ENCODE results near the gene DOCK4.
A peak's percentile ranks its signal among the peaks of the same experiment; 100 is the strongest.

Gene DOCK4

DNA sequence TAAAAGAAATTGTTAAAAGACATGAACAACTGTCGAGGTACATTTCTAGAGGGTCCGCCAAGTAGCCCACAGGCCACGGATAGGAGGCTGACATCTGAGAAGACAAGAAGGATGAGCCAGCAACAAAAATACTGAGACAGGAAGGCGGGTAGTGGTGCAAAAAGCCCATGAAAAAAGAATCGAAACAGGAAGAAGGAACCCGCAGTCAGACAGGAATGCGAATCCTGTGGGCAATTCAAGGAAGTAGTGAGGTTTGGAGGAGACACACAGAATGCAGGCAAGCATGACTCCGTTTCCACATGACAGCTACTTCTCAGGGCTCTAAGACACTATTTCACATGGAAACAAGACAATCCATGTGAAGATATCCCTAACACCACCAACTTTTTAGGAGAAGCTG, 125.2 kb downstream of the DOCK4 start:
- no peak for DNase-seq (ENCODE audit: low read depth)

DNA sequence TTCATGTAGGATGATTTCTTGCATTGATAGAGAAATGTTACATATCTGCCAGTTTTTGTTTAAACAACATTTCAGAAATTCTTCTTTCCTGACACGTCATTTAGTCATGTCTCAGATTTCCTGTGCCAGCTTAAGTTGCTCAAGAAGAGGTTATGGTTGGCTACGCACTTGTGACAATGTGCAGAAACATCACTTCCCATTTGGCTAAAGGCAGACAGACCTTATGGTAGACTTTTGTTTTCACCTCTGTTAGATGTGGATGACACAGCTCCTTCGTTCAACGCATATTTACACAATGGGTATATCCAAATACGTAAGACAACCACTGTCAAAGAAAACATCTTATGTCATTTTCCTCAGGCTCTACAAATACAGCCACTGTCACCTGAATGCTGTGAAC, 125.8 kb downstream of the DOCK4 start:
- peak; percentile 51 for DNase-seq (ENCODE audit: low read depth)

DNA sequence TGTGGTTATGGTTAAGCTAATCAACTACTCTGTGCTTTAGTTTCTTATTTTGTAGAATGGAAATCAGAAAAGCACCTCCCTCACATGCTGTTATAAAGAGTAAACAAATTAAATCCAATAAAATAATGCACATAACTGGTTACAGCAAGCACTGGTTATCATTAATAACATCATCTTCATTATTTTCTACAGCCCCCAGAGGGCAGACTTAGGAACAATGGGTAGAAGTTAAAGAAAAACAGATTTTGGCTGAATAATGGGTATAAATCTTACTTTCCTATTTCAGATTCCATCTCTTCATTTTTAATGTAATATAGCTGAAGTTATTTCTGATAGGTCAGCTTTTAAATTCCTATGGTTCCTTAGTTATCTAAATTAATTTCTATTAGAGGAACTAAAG, 126.5 kb downstream of the DOCK4 start:
- no peak for DNase-seq (ENCODE audit: low read depth)

DNA sequence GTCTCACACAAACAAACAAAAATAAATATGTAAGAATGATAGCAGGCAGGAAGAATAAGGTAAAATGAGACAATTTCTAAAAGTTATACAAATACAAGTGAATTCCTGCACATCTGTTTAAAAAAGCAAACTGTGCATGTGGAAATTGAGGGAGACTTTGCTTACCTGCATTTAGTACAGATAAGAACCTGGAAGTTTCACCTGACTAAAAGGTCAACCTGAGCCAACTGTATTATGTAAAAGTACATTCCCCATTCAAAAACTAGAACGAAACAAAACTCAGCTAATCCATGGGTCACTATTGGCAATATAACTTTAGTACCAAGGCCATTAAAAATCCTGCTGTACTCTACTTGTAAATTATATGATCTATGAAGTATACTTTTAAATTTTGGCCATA, 127.1 kb downstream of the DOCK4 start:
- no peak for DNase-seq (ENCODE audit: low read depth)

DNA sequence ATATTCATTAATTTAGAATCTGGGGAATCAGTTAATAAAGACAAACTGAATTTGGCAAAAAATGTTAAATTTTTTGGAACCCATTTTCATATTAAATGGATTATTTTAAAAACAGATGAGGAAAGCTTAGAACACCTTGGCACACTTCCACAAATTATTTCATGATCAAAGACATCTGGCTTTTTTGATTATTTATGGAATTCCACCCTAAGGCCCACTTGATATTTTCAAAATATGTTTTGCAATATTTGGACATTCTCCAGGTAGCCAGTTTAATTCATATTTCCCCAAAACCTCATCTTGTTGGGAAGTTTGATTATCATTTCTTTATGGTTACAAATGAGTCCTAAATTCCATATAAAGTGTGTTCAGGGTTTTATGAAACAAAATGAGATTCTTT, 129.9 kb downstream of the DOCK4 start:
- no peak for DNase-seq (ENCODE audit: low read depth)

DNA sequence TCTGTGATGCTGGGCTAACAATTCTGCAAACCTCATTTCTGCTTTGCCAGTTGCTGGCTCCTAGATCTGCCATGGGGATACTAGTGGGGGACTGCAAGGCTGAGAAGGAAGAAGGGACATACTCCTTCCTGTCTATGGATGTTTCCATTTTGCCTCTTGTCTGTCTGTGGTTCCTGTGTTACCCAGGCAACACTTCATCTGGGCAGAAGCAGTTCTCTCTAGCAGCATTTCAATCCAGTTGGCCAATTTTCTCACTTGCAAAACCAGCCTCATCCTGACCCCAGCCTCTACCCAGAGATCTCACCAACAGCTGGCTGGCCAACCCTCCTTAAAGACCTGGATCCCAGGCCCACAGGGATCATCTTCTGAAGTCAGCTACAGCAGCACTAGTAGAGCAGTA, 131.7 kb downstream of the DOCK4 start:
- no peak for DNase-seq (ENCODE audit: low read depth)

DNA sequence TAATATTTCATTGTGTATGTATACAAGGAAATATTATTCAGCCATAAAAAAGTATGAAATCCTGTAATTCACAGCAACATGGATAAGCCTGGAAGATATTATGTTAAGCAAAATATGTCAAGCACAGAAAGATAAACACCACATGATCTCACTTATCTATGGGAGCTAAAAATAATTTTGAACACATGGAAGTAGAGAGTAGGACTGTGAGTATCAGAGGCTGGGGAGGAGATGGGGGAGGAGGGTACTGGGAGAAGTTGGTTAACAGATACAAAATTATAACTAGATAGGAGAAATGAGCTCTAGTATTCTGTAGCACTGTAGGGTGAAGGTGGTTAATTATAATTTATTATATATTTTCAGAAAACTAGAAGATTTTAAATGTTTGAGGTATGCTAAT, 132.7 kb downstream of the DOCK4 start:
- no peak for DNase-seq (ENCODE audit: low read depth)

DNA sequence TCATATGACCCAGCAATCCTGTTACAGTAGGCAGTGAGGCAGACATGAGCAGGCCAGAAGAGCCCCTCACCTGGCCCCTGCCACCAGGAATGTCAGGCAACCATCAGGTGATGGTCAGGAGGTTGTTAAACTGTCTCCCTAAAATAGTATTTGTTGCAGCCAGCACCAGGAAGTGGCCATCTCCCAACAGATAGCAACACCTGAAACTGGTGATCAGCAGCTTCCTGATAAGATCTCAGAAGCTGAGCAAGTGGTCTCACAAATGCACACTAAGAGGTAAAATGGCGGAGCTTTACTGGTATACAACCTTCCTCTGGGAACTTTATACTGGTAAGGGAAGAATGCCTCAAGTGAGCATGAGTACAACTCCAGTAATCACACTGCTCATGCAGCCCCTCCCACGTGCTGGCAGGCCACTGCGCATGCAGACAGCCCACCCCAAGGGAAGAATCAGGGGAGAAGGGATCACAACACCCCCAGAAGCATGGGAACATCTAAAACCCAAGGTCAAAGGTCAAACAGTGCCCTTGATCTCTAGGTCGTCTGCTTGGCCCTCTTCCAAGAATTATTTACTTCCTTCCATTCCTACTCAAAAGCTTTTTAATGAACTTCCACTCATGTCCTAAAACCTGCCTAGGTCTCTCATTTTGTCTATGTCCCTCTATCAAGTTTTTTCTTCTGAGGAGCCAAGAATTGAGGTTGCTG, 133.5 kb downstream of the DOCK4 start:
- no peak for DNase-seq (ENCODE audit: low read depth)

DNA sequence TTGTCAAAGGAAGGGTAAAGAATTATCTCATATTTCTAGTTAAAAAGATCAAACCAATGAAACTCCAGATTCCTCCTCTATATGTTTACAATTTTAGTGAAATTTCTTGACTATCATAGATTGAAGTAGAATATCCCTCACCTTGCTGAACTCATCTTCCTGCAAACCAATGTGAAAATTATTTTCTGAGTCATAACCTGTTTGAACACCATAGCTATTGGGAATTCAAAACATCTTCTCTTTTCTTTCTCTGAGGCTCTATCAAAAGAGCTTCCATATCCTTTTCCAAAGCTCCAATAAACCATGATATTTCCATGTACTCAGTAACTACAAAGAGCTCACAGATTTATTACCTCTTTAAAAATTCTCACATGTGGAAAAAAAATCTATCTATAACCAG, 134.3 kb downstream of the DOCK4 start:
- no peak for DNase-seq (ENCODE audit: low read depth)

DNA sequence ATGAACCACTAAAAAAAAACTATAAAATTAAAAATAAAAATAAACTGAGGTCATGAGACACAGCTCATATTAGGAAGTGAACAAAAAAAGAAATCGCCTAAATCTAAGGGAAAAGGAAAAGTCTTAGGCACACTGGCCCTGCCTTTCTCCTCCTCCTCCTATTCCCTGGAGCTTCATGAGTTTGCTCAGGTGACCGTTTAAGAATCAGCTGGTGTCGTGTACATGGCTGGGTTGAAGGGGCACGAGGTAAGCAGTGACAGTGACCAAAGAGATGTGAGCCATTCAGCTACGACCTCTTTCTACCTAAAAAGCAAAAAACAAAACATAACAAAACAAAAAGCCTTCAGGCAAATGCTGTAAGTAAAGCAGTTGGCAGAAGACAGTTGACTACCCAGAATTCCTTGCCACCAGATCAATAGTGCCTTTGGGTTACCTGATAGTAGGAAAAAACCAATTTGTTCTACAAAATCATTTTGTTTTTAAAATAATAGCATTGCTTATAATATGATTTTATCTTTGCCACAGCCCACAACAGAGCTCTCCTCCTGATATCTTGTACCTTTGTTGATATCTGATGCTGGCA, 135.4 kb downstream of the DOCK4 start:
- DNase-seq (ENCODE audit: low read depth): no peak

DNA sequence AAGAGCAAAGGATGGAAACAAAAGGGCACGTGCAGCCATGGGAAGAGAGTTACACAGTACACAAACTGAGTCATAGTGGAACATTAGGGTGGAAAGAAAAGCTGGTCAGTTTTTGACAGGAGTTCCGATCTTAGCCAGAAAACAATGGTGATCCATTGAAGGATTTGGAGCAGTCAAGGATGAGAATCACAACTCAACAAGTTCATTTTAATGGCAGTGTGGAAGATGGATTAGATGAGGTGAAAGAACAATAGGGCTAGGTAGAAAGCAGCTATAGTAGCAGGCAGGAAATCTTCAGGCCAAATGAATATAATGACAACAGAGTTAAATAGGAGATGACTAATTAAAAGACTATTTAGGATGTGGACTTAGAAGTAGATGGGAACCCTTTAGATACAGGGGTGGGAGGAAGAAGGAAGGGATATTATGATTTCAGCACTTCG, 136.3 kb downstream of the DOCK4 start:
- no peak for DNase-seq (ENCODE audit: low read depth)

DNA sequence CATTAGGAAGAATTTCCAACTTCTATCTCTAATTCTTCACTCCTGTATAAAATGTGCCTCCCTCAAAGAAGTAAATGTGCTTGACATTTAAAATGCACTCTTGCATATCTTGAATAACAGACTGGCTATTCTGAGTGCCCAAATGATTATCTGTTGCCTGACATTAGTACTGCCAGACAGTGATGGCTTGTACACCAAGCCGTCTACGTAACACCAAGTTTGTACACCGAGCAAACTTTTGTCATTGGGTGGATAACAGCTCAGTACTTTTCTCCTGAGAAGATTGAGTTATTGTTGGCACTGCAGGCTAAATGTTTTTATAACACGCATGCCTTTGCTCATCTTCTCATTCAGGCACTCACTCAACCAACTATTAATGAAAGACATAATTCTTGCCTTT, 137.2 kb downstream of the DOCK4 start:
- no peak for DNase-seq (ENCODE audit: low read depth)

DNA sequence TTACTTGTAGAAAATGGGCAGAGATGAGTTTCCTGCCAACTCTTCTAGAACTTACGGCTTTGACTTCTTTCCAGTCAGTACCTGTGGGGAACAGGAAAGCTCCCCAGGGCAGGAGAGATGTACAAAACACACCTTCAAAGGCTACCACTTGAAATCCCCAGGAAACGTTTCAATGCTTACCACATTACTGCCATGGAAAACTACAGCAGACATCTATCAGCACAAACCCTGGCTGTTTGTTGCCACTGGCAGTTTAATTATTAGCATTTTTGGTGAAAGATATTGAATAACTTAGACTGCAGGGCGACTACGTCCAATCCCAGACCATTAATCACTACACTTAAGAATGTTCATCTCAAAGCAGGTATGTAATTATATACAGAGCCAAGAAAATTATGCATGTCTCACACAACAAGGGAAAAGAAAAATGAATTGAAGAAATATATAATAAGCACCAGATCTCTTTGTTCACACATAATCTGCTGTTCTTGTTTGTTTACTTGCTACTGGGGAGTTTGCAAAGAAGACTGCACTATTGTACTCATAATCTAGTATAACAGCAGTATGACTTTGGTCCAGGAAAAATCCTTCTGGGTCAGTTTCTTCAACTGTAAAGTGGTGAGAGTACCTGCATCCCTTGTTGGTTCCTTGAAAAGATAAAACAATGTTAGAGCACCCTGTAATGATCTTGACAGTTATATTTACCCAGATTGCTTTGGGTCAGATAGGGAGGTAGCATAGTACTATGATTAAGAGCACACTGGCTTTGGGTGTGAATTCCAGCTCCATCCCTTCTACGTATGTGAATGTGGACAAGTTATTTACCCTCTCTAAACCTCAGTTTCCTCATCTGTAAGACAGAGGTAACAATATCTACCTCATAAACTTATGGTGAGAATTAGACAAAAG, 138.3 kb downstream of the DOCK4 start:
- no peak for DNase-seq (ENCODE audit: low read depth)

DNA sequence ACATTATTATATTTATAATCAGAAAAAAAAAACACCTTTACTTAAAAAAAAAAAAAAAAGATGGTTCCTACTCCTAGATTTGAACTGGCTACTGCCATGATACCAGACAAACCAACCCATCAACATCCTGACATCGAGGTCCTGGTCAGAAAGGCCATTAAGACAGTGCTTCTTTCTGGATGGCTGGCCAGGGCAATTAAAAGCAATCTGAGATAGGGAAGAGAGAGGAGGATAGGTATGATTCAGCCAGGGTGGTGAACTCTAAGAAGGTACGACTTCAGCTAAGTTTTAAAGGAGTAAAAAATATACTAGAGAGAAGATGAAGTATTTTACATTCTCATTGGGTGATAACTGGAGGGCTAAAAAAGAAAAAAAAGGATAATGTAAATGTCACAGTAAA, 139.0 kb downstream of the DOCK4 start:
- no peak for DNase-seq (ENCODE audit: low read depth)

DNA sequence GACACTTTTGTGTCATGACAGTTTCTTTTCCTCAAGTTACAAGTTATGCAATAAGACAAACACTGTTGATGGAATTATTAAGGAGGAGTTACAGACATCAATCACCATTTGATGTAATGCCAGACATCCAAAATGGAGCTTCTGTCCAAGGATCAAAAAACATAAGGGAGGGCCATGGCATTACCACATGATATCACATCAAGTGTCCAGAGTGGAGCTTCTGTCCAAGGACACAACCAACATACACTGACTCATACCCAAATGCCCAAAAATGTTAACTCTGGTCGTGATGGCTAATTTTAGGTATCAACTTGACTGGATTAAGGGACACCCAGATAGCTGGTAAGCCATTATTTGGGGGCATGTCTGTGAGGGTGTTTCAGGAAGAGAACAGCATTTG, 140.4 kb downstream of the DOCK4 start:
- no peak for DNase-seq (ENCODE audit: low read depth)

DNA sequence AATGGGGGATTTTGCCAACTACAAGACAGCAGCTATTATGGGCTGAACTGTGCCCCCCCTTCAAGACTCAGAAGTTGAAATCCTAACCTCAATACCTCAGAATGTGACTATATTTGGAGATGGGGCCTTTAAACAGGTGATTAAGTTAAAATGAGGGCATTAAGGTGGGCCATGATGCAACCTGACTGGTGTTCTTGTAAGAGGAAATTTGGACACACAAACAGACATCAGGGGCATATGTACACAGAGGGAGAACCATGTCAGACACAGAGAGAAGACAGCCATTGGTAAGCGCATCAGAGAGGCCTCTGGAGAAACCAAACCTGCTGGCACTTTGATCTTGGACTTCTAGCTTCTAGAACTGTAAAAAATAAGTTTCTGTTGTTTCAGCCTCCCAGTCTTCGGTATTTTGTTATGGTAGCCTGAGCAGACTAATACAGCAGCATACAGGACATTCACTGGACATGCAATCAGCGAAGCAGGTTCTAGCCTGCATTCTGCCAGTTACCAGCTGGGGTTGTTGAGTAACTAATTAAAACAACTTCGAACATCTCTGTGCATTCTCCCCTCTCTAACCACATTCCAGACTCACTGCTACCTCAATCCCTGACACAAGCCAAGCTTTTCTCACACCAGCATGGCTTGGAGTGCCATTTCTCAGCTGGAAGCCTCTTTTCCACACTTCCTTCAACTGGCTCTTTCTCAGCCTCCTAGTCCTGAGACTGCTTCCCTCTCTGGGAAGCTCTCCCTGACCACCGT, 141.4 kb downstream of the DOCK4 start:
- DNase-seq (ENCODE audit: low read depth): no peak

DNA sequence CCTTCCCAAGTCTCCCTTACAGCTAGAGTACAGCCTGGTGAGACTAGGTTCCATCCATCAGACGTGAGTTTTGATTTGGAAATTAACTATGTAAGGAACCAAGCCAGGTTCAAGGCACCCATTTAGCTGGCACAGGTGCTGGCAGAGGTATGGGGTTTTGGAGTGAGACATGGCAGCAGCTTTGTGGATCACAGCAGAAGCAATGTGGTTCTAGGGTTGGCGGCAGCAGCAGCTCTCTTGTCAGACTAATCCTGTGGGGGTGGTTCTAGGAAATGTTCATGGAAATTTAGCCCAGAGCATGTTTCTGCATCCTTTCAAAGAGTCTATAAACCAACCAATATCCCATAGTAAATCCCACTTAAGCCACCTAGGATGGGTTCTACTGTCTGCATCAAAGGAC, 142.2 kb downstream of the DOCK4 start:
- DNase-seq (ENCODE audit: low read depth): no peak

DNA sequence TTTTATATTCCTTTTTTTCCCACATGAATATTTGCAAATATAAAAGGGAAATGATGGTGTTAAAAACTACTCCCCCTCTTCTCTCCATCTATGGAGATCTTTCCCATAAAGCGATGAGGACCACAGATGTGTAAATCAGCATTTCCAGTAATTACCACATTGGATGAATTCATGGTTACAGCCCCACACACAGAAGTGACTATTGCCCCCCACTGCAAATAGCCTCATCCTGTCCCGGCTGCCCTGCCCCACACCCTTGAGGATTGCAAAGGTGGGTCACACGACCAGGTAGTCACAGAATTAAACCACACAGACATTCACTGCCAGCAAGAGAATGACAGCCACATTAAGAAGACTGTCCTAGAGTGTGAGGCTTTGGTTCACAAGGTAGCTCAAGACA, 145.1 kb downstream of the DOCK4 start:
- no peak for DNase-seq (ENCODE audit: low read depth)

DNA sequence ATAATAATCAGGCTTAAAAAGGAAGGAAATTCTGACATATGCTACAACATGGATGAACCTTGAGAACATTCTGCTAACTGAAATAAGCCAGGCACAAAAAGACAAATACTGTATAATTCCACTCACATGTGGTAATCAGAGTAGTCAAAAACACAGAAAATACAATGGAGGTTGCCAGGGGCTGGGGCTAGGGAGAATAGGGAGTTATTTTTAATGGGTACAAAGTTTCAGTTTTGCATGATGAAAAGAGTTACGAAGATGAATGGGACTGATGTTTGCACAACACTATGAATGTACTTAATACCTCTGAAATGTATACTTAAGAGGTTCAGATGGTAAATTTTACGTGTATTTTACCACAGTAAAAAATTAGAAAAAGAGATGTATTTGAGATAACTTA, 145.6 kb downstream of the DOCK4 start:
- DNase-seq (ENCODE audit: low read depth): no peak

DNA sequence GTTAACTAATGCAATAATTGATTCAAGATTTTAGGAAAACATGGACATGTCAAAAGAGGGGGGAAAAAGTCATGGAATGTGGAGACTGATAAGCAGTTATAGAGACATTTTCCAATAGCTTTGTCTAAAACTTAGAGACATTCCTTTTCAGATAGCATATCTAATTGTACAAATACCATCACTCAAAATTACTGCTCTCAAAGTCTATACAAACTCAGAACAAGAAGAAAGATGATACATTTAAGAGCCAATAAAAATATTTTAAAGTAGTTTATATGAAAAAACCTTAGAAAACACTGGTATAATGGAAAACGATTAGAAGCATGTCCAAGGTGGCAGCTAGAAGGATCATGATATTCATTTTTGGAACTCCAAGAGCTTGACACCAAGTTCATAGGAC, 146.5 kb downstream of the DOCK4 start:
- DNase-seq (ENCODE audit: low read depth): no peak

DNA sequence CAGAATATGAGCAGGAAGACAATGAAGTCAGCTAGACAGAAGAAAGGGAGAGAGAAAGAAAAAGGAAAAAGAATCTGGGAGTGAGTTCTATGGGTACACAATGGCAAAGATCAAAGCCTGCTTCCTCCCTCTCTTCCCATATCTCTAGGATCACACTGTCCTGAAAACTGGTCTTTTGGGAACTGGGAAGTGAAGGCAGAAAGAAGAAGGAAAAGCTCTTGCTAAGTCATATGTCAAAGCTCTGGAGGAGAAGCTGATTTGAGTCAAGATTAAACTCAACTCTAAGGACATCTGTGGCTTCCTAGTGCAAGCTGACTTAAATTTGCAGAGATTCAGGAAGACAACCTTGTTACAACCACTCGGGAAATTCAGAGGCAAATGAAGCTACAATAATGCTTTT, 147.5 kb downstream of the DOCK4 start:
- no peak for DNase-seq (ENCODE audit: low read depth)

DNA sequence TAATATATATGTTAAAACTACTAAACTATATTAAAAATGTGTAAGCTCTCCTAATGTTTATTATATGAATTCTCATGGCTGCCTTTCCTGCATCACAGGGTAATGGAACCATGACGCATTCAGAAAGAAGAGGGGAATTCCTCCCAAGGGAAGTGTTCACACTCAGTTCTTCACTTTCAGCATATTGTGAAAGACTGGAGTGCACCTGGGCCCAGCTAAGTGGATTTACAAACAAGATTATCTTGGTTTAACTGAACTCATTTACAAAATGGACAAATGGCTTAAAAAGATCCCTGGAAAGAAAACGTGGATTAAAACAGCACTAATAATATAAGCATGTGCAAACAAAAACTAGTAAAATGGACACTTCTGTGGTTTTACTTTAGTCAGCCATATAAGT, 149.8 kb downstream of the DOCK4 start:
- no peak for DNase-seq (ENCODE audit: low read depth)

DNA sequence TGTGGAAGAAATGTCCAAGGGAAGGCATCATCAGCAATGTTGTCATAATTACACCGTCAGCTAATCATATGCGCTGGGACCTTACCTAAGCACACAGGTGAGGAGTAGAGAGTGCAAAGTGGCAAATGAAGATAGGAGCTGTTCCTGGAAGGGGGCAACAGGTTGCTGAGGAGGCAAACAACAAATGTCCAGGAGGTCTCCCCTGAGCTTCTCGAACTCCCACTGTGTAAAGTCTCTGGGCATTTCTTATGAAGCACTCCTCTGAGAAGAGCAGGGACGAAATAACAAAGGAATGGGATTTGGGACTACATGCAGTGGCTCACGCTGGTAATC, 152.5 kb downstream of the DOCK4 start:
- no peak for DNase-seq (ENCODE audit: low read depth)

All from GM04504 (cell line).